22Rv1 (cell line): ENCODE data around the gene NR1I2.

Experiments
- H3K27ac ChIP-seq: fragments of 450-650 bp; 2 replicates; pipeline ENCODE4 v1.5.1; 2017
- CTCF ChIP-seq: fragments of 450-650 bp; IDR thresholded peaks from 2 replicates; pipeline ENCODE4 v1.5.1; 2017; ENCODE audit warnings: mild to moderate bottlenecking
- ZFX ChIP-seq: fragments of 450-650 bp; IDR thresholded peaks from 2 replicates; pipeline ENCODE4 v1.6.1; 2017; ENCODE audit warnings: antibody characterized with exemption, borderline replicate concordance

The NR1I2 gene

GRCh38 chr3:119781330-119782198 lies at the start of gene NR1I2:
TSS of gene NR1I2 (plus strand) at chr3:119782101.
- TF ChIP-seq CTCF: no peak
- no peak for TF ChIP-seq ZFX
- H3K27ac ChIP-seq: no peak within 1 kb of the TSS

DNA sequence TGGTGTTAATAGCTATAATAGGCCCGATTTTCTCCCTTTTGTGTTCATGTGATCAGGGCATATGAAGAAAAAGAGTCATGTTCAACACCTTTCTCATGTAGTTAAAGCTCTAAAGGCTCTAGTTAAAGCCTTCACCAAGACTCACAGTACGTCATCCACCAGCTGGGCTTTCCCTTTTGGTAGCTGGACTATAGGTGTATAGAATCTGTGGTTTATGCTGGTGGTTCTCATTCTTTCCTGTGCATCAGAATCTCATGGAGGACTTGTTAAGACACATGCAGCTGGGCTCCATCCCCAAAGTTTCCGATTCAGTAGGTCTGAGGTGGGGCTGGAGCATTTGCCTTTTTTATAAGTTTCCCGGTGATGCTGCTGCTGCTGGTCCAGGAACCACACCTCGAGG lies 48.1 kb upstream of the NR1I2 start:
- TF ChIP-seq ZFX (no peak), CTCF (no peak)

DNA sequence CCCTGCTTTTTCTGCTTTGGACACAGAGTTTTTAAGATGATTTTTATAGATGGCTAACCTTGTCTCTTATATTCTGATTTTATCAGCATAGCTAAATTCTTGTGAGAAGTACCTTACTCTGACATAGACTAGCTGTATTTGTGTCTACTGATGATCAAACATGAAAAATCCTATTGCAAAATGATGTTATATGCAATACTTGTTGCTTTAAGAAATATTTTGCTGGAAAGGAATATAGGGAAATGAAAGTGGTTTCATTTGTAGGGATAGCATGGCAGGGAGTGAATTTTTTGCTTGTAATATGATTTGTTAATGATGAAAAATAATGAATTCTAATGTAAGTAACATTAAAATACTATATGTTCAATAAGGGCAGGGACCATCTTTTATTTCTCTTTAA lies 43.2 kb upstream of the NR1I2 start:
- TF ChIP-seq ZFX (no peak), CTCF (no peak)

More for the DNA sequence above, 48.1 kb upstream of the NR1I2 start:
- no peak overlapping the region for H3K27ac ChIP-seq

GRCh38 chr3:119741657-119742590 lies 40.0 kb upstream of the NR1I2 start:
- H3K27ac ChIP-seq: no peak overlapping the region
- TF ChIP-seq CTCF (no peak), ZFX (no peak)

More for the DNA sequence above, 43.2 kb upstream of the NR1I2 start:
- H3K27ac ChIP-seq: no peak overlapping the region

DNA sequence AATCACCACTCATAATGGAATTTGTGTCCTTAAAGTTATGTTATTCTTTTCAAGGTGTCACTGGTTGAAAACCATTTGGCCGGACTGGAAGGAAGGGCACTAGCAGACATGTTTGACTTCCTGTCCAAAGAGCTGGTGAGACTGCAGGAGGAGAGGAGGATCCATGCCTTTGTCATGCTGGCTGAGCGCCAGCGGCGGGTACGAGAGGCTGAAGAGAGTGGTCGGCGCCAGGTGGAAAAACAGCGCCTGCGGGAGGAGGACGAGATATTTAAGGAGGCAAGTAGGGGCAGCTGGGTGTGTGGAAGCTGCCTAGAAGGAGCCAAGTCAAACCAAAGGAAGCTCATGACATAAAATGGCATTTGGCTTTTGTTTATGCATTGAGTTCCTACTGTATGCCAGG lies 38.0 kb upstream of the NR1I2 start:
- no peak overlapping the region for H3K27ac ChIP-seq
- TF ChIP-seq CTCF: no peak
- TF ChIP-seq ZFX: no peak

- no peak overlapping the region for H3K27ac ChIP-seq
- no peak for TF ChIP-seq ZFX
- TF ChIP-seq CTCF: no peak
Observed at GRCh38 chr3:119745942-119746341, 36.0 kb upstream of the NR1I2 start.
